HCT116 (cell line): ENCODE data around the gene TUBB4A. TPM values are rescaled to one million over a fixed set of nuclear protein-coding genes. Genes with fewer than 3 reads are reported as not detected.

Experiments used
- ATAC-seq: fragments of 200-7000 bp; cut with Tn5 transposase; 2 replicates; pipeline ENCODE4 v1.9.1; 2020; ENCODE audit warnings: mild to moderate bottlenecking, moderate library complexity
- BruUV-seq: library from RNA; stranded (reverse); fragments of 400-500 nt; replicated peaks from 2 replicates; lab custom pipeline; 2021; lab: Mats Ljungman, UMichigan
- CTCF ChIA-PET: fragments of 300-600 bp; sonication (Branson Sonifier 250); formaldehyde crosslinking; loops from one replicate; lab custom pipeline; 2021; ENCODE audit warnings: antibody characterized with exemption; lab: Charles Lee
- POLR2A ChIA-PET: fragments of 300-600, 350-600 bp; sonication (Branson Sonifier 250); formaldehyde crosslinking; loops from one replicate; lab custom pipeline; 2021; ENCODE audit warnings: antibody characterized with exemption; lab: Charles Lee
- RAD21 ChIA-PET, 2 experiments: fragments of 300-600 bp; sonication (Branson Sonifier 250); formaldehyde crosslinking; loops; one replicate each; lab custom pipeline; 2023; ENCODE audit warnings: low total read pairs in 2 of 2; ENCODE audit not compliant: uncharacterized antibody in 2 of 2, unreplicated experiment in 2 of 2, low non-redundant PET in 1 of 2; lab: Charles Lee
- DNase-seq: peaks from one replicate; pipeline ENCODE4 v3.0.0-alpha.2; 2010; ENCODE audit warnings: low read depth, low spot score
- H2AFZ ChIP-seq: fragments of 200-600 bp; shearing (Covaris generic), sonication (generic); 2 replicates; pipeline ENCODE4 v1.6.1; 2017; ENCODE audit warnings: low read depth, mixed run types, mixed read lengths, antibody characterized with exemption, low read length; ENCODE audit not compliant: poor library complexity, severe bottlenecking
- H3K27ac ChIP-seq: 2 replicates; pipeline ENCODE4 v1.5.1; 2012; ENCODE audit warnings: low read depth, low read length
- H3K27me3 ChIP-seq: fragments of 200-600 bp; sonication (generic); 2 replicates; pipeline ENCODE4 v1.6.1; 2016; ENCODE audit warnings: mixed run types, low read length, mixed read lengths; ENCODE audit not compliant: insufficient read depth
- H3K36me3 ChIP-seq, 2 experiments: fragments of 200-500 bp in 1 of 2; fragments of 200-600 bp in 1 of 2; sonication (Bioruptor generic) in 1 of 2; sonication (generic) in 1 of 2; 2 replicates each; pipeline versions ENCODE4 v1.5.1 to v1.6.1; 2014 to 2016; ENCODE audit warnings: low read length in 2 of 2, inconsistent platforms in 1 of 2, mixed read lengths in 1 of 2, mixed run types in 1 of 2; ENCODE audit not compliant: insufficient read depth in 2 of 2, control insufficient read depth in 1 of 2
- H3K4me1 ChIP-seq, 2 experiments: fragments of 200-600 bp in 1 of 2; sonication (generic) in 1 of 2; 2 replicates each; pipeline versions ENCODE4 v1.5.1 to v1.6.1; 2012 to 2017; ENCODE audit warnings: low read length in 2 of 2, inconsistent platforms in 1 of 2, mild to moderate bottlenecking in 1 of 2, mixed read lengths in 1 of 2, mixed run types in 1 of 2, moderate library complexity in 1 of 2; ENCODE audit not compliant: insufficient read depth in 2 of 2, control insufficient read depth in 1 of 2
- H3K4me2 ChIP-seq: fragments of 200-600 bp; sonication (generic); 2 replicates; pipeline ENCODE4 v1.6.1; 2017; ENCODE audit warnings: mixed run types, low read length, mixed read lengths
- H3K4me3 ChIP-seq, 2 experiments: fragments of 200-600 bp in 1 of 2; sonication (generic) in 1 of 2; replicated peaks in 1 of 2; 2 replicates each; pipeline ENCODE4 v1.5.1; 2011 to 2016; ENCODE audit warnings: low read length in 2 of 2, control low read depth in 1 of 2, low read depth in 1 of 2, mild to moderate bottlenecking in 1 of 2, mixed read lengths in 1 of 2, mixed run types in 1 of 2
- H3K79me2 ChIP-seq: fragments of 200-600 bp; sonication (generic); 2 replicates; pipeline ENCODE4 v1.6.1; 2017; ENCODE audit warnings: mild to moderate bottlenecking, mixed run types, low read length, moderate library complexity, mixed read lengths; ENCODE audit not compliant: insufficient read depth
- H3K9ac ChIP-seq: fragments of 200-600 bp; sonication (generic); 2 replicates; pipeline ENCODE4 v1.6.1; 2016; ENCODE audit warnings: low read length, mixed read lengths
- H3K9me2 ChIP-seq: fragments of 200-600 bp; sonication (generic), shearing (Covaris generic); 2 replicates; pipeline ENCODE4 v1.6.1; 2017; ENCODE audit warnings: mixed run types, mild to moderate bottlenecking, moderate library complexity; ENCODE audit not compliant: insufficient read depth
- H3K9me3 ChIP-seq, 2 experiments: fragments of 200-500 bp in 1 of 2; fragments of 200-600 bp in 1 of 2; sonication (Bioruptor generic) in 1 of 2; sonication (generic) in 1 of 2; 2 replicates each; pipeline ENCODE4 v1.6.1; 2014 to 2017; ENCODE audit warnings: low read length in 2 of 2, mixed read lengths in 2 of 2, inconsistent platforms in 1 of 2, low read depth in 1 of 2, mild to moderate bottlenecking in 1 of 2, mixed run types in 1 of 2, moderate library complexity in 1 of 2; ENCODE audit not compliant: control insufficient read depth in 1 of 2, insufficient read depth in 1 of 2
- H4K20me1 ChIP-seq: fragments of 200-600 bp; sonication (generic), shearing (Covaris generic); 2 replicates; pipeline ENCODE4 v1.6.1; 2017; ENCODE audit warnings: mixed run types, mild to moderate bottlenecking, moderate library complexity; ENCODE audit not compliant: insufficient read depth
- CBX3 ChIP-seq: IDR thresholded peaks from 2 replicates; pipeline ENCODE4 v1.6.1; 2012; ENCODE audit warnings: low read depth
- CEBPB ChIP-seq: IDR thresholded peaks from 2 replicates; pipeline ENCODE4 v1.6.1; 2012; ENCODE audit warnings: low read depth
- EGR1 ChIP-seq: IDR thresholded peaks from 2 replicates; pipeline ENCODE4 v1.6.1; 2012; ENCODE audit warnings: low read depth
- ELF1 ChIP-seq: IDR thresholded peaks from 2 replicates; pipeline ENCODE4 v1.6.1; 2012; ENCODE audit warnings: low read depth, borderline replicate concordance
- EZH2 ChIP-seq: fragments of 200-600 bp; sonication (generic); IDR thresholded peaks from 2 replicates; pipeline ENCODE4 v1.6.1; 2017; ENCODE audit warnings: antibody characterized with exemption, mixed run types
- EZH2phosphoT487 ChIP-seq: fragments of 200-600 bp; IDR thresholded peaks from 2 replicates; pipeline ENCODE4 v1.6.1; 2018; ENCODE audit warnings: antibody characterized with exemption, borderline replicate concordance
- JUND ChIP-seq: IDR thresholded peaks from 2 replicates; pipeline ENCODE4 v1.6.1; 2012
- POLR2AphosphoS5 ChIP-seq: IDR thresholded peaks from 2 replicates; pipeline ENCODE4 v1.6.1; 2011; ENCODE audit warnings: mild to moderate bottlenecking, low read depth, low read length, moderate library complexity
- RAD21 ChIP-seq: IDR thresholded peaks from 2 replicates; pipeline ENCODE4 v1.6.1; 2012; ENCODE audit warnings: low read depth, mild to moderate bottlenecking
- SIN3A ChIP-seq: IDR thresholded peaks from 2 replicates; pipeline ENCODE4 v1.6.1; 2012; ENCODE audit warnings: low read depth
- SP1 ChIP-seq: IDR thresholded peaks from 2 replicates; pipeline ENCODE4 v1.6.1; 2012; ENCODE audit warnings: low read depth
- SRF ChIP-seq: IDR thresholded peaks from 2 replicates; pipeline ENCODE4 v1.6.1; 2012; ENCODE audit warnings: low read depth
- YY1 ChIP-seq: IDR thresholded peaks from 2 replicates; pipeline ENCODE4 v1.6.1; 2011; ENCODE audit warnings: low read length, low read depth, moderate library complexity, mild to moderate bottlenecking; ENCODE audit not compliant: insufficient replicate concordance; ENCODE audit errors: extremely low read depth
- ZFX ChIP-seq: fragments of 450-650 bp; IDR thresholded peaks from 2 replicates; pipeline ENCODE4 v1.6.1; 2017
- ZNF274 ChIP-seq: fragments of 200-500 bp; sonication (Bioruptor generic); IDR thresholded peaks from 2 replicates; pipeline ENCODE4 v1.6.1; 2014; ENCODE audit warnings: mild to moderate bottlenecking, low read depth, low read length, inconsistent platforms
- intact Hi-C: fragments of 100-400 bp; cut with micrococcal nuclease; formaldehyde crosslinking; loops from 2 replicates; pipeline ENCODE4 v1.10.0; 2022
- total RNA-seq: library from RNA; stranded (reverse); gene quantifications from one replicate; pipeline ENCODE4 v1.2.1, GENCODE V29; 2021; ENCODE audit not compliant: unreplicated experiment
- TF ChIP-seq, protein P1 (sequence below): IDR thresholded peaks from 2 replicates; pipeline ENCODE4 v1.6.1; 2011; ENCODE audit warnings: mild to moderate bottlenecking, low read length, moderate library complexity; ENCODE audit not compliant: insufficient replicate concordance; ENCODE audit errors: extremely low read depth
- TF ChIP-seq, protein P2 (sequence below): IDR thresholded peaks from 2 replicates; pipeline ENCODE4 v1.6.1; 2012
- TF ChIP-seq, protein P3 (sequence below): IDR thresholded peaks from 2 replicates; pipeline ENCODE4 v1.6.1; 2012
- TF ChIP-seq, protein P4 (sequence below): IDR thresholded peaks from 2 replicates; pipeline ENCODE4 v1.6.1; 2012; ENCODE audit warnings: low read depth
- TF ChIP-seq, protein P5 (sequence below), 3 experiments: fragments of 200-600 bp in 1 of 3; sonication (generic) in 1 of 3; IDR thresholded peaks in 2 of 3; conservative IDR thresholded peaks in 1 of 3; 2 replicates each; pipeline ENCODE4 v1.5.1; 2012 to 2017; ENCODE audit warnings: low read depth in 2 of 3, low read length in 2 of 3, antibody characterized with exemption in 1 of 3, borderline replicate concordance in 1 of 3, control low read depth in 1 of 3, mild to moderate bottlenecking in 1 of 3, mixed read lengths in 1 of 3, mixed run types in 1 of 3, moderate library complexity in 1 of 3; ENCODE audit not compliant: insufficient read depth in 1 of 3

The TUBB4A gene
- total RNA-seq, 1 experiment from 2014 or later = 32.5 TPM

DNA sequence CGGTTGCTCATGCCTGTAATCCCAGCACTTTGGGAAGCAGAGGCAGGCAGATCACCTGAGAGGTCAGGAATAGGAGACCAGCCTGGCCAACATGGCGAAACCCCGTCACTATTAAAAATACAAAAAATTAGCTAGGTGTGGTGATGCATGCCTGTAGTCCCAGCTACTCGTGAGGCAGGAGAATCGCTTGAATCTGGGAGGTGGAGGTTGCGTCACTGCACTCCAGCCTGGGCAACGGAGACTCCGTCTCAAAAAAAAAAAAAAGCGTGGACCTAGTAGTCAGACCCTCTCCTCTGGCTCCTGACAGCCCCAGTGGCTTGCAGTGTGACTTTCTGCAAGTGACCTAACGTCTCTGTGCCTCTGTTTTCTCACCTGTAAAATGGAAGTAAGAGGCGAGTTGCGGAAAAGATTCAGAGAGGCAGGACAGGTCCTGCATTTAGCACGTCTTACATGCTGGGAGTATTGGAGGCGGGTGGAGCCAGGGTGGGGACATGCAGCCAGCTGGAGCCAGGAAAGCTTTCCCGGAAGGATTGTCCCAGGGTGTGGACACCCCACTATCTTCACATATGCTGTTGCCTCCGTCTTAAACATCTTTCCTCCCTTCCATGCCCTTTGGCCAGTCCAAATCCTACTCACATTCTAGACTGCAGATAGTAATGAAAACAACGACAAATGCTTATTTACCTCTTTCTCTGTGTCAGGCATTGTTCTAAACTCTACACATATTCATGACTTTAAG, 2.9 kb downstream of the TUBB4A start:
- BruUV-seq = TSS peak; percentile 30
- no peak overlapping the region for H3K27ac ChIP-seq
- H3K79me2 ChIP-seq = no peaks in the 10 kb centered on the region
- no peaks in the 10 kb centered on the region for H3K27me3 ChIP-seq
- DNase-seq (no peak), ATAC-seq (no peak)
- H4K20me1 ChIP-seq = no peaks in the 10 kb centered on the region
- TF ChIP-seq POLR2AphosphoS5 (no peak), ZFX (no peak), EZH2phosphoT487 (no peak), YY1 (no peak), JUND (no peak), ZNF274 (no peak), SP1 (no peak), EGR1 (no peak), RAD21 (no peak), ELF1 (no peak), SRF (no peak), EZH2 (no peak), CEBPB (no peak), CBX3 (no peak), SIN3A (no peak)
- TF ChIP-seq, protein P1, sequence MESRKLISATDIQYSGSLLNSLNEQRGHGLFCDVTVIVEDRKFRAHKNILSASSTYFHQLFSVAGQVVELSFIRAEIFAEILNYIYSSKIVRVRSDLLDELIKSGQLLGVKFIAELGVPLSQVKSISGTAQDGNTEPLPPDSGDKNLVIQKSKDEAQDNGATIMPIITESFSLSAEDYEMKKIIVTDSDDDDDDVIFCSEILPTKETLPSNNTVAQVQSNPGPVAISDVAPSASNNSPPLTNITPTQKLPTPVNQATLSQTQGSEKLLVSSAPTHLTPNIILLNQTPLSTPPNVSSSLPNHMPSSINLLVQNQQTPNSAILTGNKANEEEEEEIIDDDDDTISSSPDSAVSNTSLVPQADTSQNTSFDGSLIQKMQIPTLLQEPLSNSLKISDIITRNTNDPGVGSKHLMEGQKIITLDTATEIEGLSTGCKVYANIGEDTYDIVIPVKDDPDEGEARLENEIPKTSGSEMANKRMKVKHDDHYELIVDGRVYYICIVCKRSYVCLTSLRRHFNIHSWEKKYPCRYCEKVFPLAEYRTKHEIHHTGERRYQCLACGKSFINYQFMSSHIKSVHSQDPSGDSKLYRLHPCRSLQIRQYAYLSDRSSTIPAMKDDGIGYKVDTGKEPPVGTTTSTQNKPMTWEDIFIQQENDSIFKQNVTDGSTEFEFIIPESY = no peak
- TF ChIP-seq, protein P2, sequence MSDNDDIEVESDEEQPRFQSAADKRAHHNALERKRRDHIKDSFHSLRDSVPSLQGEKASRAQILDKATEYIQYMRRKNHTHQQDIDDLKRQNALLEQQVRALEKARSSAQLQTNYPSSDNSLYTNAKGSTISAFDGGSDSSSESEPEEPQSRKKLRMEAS = no peak
- TF ChIP-seq, protein P3, sequence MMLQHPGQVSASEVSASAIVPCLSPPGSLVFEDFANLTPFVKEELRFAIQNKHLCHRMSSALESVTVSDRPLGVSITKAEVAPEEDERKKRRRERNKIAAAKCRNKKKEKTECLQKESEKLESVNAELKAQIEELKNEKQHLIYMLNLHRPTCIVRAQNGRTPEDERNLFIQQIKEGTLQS = no peak
- TF ChIP-seq, protein P4, sequence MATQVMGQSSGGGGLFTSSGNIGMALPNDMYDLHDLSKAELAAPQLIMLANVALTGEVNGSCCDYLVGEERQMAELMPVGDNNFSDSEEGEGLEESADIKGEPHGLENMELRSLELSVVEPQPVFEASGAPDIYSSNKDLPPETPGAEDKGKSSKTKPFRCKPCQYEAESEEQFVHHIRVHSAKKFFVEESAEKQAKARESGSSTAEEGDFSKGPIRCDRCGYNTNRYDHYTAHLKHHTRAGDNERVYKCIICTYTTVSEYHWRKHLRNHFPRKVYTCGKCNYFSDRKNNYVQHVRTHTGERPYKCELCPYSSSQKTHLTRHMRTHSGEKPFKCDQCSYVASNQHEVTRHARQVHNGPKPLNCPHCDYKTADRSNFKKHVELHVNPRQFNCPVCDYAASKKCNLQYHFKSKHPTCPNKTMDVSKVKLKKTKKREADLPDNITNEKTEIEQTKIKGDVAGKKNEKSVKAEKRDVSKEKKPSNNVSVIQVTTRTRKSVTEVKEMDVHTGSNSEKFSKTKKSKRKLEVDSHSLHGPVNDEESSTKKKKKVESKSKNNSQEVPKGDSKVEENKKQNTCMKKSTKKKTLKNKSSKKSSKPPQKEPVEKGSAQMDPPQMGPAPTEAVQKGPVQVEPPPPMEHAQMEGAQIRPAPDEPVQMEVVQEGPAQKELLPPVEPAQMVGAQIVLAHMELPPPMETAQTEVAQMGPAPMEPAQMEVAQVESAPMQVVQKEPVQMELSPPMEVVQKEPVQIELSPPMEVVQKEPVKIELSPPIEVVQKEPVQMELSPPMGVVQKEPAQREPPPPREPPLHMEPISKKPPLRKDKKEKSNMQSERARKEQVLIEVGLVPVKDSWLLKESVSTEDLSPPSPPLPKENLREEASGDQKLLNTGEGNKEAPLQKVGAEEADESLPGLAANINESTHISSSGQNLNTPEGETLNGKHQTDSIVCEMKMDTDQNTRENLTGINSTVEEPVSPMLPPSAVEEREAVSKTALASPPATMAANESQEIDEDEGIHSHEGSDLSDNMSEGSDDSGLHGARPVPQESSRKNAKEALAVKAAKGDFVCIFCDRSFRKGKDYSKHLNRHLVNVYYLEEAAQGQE = no peak
- TF ChIP-seq, protein P5, sequence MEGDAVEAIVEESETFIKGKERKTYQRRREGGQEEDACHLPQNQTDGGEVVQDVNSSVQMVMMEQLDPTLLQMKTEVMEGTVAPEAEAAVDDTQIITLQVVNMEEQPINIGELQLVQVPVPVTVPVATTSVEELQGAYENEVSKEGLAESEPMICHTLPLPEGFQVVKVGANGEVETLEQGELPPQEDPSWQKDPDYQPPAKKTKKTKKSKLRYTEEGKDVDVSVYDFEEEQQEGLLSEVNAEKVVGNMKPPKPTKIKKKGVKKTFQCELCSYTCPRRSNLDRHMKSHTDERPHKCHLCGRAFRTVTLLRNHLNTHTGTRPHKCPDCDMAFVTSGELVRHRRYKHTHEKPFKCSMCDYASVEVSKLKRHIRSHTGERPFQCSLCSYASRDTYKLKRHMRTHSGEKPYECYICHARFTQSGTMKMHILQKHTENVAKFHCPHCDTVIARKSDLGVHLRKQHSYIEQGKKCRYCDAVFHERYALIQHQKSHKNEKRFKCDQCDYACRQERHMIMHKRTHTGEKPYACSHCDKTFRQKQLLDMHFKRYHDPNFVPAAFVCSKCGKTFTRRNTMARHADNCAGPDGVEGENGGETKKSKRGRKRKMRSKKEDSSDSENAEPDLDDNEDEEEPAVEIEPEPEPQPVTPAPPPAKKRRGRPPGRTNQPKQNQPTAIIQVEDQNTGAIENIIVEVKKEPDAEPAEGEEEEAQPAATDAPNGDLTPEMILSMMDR (IDR thresholded peaks at IDR 0.05 in 2 of 3, conservative IDR thresholded peaks at IDR 0.05 in 1 of 3; ENCODE audit: borderline replicate concordance in 1 of 3, insufficient read depth in 1 of 3, low read depth in 2 of 3, low read length in 2 of 3) = no peak
- H3K9ac ChIP-seq = no peak overlapping the region
- ChIA-PET CTCF (no interaction called here), POLR2A (no interaction called here), RAD21 (no interaction called here)
- H3K9me2 ChIP-seq = no peaks in the 10 kb centered on the region
- no peak overlapping the region for H2AFZ ChIP-seq
- H3K4me2 ChIP-seq = no peak overlapping the region
- no peak overlapping the region for H3K4me3 ChIP-seq
- intact Hi-C loops = no loop called here
- H3K36me3 ChIP-seq = peaks cover 0 to 5% of the 10 kb centered on the region in 2 experiments; a peak in 1 of 4 replicates
- H3K4me1 ChIP-seq = peaks cover 10 to 25% of the 10 kb centered on the region in 2 experiments
- no peaks in the 10 kb centered on the region for H3K9me3 ChIP-seq
